ENCODE measurements around the gene ANXA5.
A peak's percentile ranks its signal among the peaks of the same experiment; 100 is the strongest.
"Not testable (repeated sequence)": the region's sequence is repeated elsewhere in the genome, so short reads cannot be mapped to it uniquely, and the experiment has no call there.

Gene ANXA5

DNA sequence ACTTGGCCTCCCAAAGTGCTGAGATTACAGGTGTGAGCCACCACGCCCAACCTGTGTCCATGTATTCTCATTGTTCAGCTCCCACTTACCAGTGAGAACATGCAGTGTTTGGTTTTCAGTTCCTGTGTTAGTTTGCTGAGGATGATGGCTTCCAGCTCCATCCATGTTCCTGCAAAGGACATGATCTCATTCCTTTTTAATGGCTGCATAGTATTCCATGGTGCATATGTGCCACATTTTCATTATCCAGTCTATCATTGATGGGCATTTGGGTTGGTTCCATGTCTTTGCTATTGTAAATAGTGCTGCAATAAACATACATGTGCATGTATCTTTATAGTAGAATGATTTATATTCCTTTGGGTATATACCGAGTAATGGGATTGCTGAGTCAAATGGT, 33.0 kb upstream of the ANXA5 start:
- H3K4me1 ChIP-seq (ENCODE audit: control insufficient read depth, insufficient read depth, low read length): peaks cover 26% of the 10 kb centered on the region
- H3K4me3 ChIP-seq (ENCODE audit: low read length); H3K9me3 ChIP-seq (replicated peaks; ENCODE audit: low read length); H3K4me2 ChIP-seq (ENCODE audit: low read length); H3K27me3 ChIP-seq (ENCODE audit: control insufficient read depth, insufficient read depth, low read length); H3K36me3 ChIP-seq (ENCODE audit: insufficient read depth, low read length); H3K9ac ChIP-seq (ENCODE audit: low read depth, low read length): not testable (repeated sequence)

DNA sequence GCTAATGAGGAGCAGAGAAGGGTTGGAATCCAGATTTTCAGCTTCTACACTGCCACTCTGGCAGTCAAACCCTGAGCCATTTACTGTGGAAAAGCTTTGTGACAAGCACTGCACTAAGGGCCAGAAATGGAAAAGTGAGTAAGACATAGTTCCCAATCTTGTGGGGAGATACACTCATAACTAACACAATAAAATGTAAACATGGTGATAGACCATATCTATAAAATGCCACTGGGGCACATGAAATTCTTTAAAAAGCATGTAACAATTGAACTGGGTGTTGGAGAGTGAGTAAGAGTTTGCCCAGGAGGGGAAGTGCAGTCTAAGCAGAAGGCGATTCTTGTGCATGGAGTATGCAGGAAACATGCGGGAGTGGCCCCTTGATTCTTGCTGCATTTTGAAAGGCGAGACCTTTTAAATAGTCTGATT, 32.0 kb upstream of the ANXA5 start:
- H3K27me3 ChIP-seq (ENCODE audit: control insufficient read depth, insufficient read depth, low read length): no peaks in the 10 kb centered on the region
- H3K4me2 ChIP-seq (ENCODE audit: low read length): peak overlapping the region; percentile 48
- no peaks in the 10 kb centered on the region for H3K36me3 ChIP-seq (ENCODE audit: insufficient read depth, low read length)
- no peak overlapping the region for H3K4me3 ChIP-seq (ENCODE audit: low read length)
- H3K4me1 ChIP-seq (ENCODE audit: control insufficient read depth, insufficient read depth, low read length): peaks cover 26% of the 10 kb centered on the region
- H3K9me3 ChIP-seq (replicated peaks; ENCODE audit: low read length): no peaks in the 10 kb centered on the region
- H3K9ac ChIP-seq (ENCODE audit: low read depth, low read length): peak overlapping the region; percentile 78

DNA sequence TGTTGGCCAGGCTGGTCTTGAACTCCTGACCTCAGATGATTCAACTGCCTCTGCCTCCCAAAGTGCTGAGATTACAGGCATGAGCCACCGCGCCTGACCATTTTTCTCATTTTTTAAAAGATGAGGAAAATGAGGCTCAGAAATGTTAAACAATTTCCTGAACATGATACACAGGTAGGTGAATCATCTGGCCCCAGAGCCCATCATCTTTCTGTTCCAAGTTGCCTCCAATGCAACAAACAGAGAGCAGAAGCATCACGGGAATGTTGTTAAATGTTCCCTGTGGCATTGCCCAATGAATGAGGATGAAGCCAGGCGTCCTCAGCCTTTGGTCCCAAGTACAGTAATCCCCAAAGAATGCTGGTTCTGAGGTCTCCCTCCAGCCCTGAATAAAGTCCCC, 31.3 kb upstream of the ANXA5 start:
- Histone ChIP-seq H3K9ac (ENCODE audit: low read depth, low read length) (peak overlapping the region; percentile 78), H3K9me3 (replicated peaks; ENCODE audit: low read length) (no peaks in the 10 kb centered on the region), H3K4me1 (ENCODE audit: control insufficient read depth, insufficient read depth, low read length) (peaks cover 26% of the 10 kb centered on the region), H3K27me3 (ENCODE audit: control insufficient read depth, insufficient read depth, low read length) (no peaks in the 10 kb centered on the region), H3K4me2 (ENCODE audit: low read length) (peak overlapping the region; percentile 48), H3K36me3 (ENCODE audit: insufficient read depth, low read length) (no peaks in the 10 kb centered on the region), H3K4me3 (ENCODE audit: low read length) (no peak overlapping the region)

DNA sequence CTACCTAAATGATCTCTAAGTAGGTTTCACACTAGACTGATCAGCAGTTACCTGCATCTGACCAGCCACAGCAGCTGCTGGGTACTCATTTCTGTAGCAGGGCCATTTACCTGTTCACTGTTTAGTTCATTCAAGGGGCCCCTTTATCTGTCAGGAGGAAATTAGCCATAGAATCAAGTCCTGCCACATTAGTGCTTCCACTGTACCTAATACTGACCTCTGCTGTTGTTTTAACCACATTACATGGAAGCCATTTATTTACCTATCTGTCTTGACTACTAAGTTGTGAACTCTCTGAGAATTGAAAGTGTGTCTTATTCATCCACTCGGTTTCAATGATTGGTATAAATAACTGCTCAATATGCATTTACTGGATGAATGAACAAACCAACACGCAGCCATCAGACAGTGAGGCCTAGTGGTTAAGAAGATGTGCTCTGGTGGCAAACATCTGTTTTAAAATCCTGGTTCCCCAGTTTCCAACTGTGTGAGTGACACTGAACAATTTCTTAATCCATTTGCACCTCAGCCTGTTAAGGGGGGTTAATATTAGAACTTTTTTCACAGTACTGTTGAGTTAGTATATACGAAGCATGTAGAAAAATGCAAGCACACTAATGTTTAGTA, 30.0 kb upstream of the ANXA5 start:
- H3K9ac ChIP-seq (ENCODE audit: low read depth, low read length): peak overlapping the region; percentile 78
- H3K4me3 ChIP-seq (ENCODE audit: low read length): no peak overlapping the region
- no peaks in the 10 kb centered on the region for H3K36me3 ChIP-seq (ENCODE audit: insufficient read depth, low read length)

DNA sequence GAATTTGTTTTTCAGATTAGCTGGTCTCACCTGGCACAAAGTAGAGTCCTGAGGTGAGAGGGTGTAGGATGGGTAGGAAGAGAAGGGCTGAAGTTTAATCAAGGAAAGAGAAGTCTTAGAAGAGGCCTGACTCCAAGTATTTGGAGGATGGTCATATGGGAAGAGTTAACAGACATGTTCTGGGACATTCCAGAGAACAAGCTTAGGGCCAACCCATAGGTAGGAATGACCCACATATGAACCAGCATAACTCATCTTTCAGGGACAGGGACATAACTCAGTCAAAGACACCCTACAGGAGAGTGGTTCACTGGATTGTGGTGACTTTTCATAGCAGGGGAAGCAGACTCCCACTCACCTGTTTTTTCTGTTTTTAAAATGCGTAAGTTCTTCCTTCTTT, 27.9 kb upstream of the ANXA5 start:
- no peak overlapping the region for H3K4me2 ChIP-seq (ENCODE audit: low read length)
- no peaks in the 10 kb centered on the region for H3K9me3 ChIP-seq (replicated peaks; ENCODE audit: low read length)
- no peak overlapping the region for H3K9ac ChIP-seq (ENCODE audit: low read depth, low read length)
- H3K4me1 ChIP-seq (ENCODE audit: control insufficient read depth, insufficient read depth, low read length): peaks cover 26% of the 10 kb centered on the region
- no peak overlapping the region for H3K4me3 ChIP-seq (ENCODE audit: low read length)
- H3K36me3 ChIP-seq (ENCODE audit: insufficient read depth, low read length): no peaks in the 10 kb centered on the region
- H3K27me3 ChIP-seq (ENCODE audit: control insufficient read depth, insufficient read depth, low read length): no peaks in the 10 kb centered on the region

More for the DNA sequence above, 30.0 kb upstream of the ANXA5 start:
- H3K4me1 ChIP-seq (ENCODE audit: control insufficient read depth, insufficient read depth, low read length): peaks cover 26% of the 10 kb centered on the region
- no peaks in the 10 kb centered on the region for H3K9me3 ChIP-seq (replicated peaks; ENCODE audit: low read length)
- H3K4me2 ChIP-seq (ENCODE audit: low read length): no peak overlapping the region
- H3K27me3 ChIP-seq (ENCODE audit: control insufficient read depth, insufficient read depth, low read length): no peaks in the 10 kb centered on the region

DNA sequence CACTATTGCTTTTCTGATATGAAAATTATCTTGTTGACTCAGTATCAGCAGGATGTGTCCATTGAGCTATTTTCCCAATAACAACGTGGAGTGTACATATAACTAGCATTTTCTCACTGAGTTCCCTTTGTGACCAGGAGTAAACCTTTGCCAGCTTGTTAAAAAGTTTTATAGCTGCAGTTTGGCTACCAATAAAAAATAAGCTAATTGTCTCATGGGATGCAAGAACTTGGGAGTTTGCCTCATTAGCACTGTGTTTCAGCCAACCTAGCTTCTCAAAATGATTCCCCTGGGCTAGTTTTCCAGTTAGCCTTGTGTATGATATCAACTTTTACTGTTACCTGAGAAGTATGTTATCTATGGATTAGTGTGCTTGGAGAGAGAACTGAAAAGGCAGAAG, 24.9 kb upstream of the ANXA5 start:
- no peak overlapping the region for H3K4me2 ChIP-seq (ENCODE audit: low read length)
- H3K9me3 ChIP-seq (replicated peaks; ENCODE audit: low read length): no peaks in the 10 kb centered on the region
- H3K9ac ChIP-seq (ENCODE audit: low read depth, low read length): no peak overlapping the region
- no peak overlapping the region for H3K4me3 ChIP-seq (ENCODE audit: low read length)
- H3K36me3 ChIP-seq (ENCODE audit: insufficient read depth, low read length): no peaks in the 10 kb centered on the region
- peaks cover 8% of the 10 kb centered on the region for H3K4me1 ChIP-seq (ENCODE audit: control insufficient read depth, insufficient read depth, low read length)
- H3K27me3 ChIP-seq (ENCODE audit: control insufficient read depth, insufficient read depth, low read length): no peaks in the 10 kb centered on the region

DNA sequence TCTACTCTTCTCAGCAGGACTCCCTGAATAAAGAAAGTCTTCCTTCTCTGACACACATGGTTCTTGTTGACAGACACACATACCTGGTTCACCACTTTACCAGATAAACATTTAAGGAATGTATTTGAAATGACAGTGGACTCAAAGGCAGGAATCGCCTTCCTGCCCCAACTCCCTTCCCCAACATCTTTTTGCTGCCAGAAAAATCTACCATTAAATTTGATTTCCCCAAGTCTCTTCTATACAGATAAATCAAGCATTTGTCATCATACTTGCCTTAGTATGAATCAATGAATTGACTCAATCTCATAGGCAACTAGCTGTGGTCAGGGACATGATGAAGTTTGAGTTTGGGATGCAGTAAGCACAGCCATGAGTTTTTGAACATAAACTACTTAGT, 23.3 kb upstream of the ANXA5 start:
- Histone ChIP-seq H3K4me1 (ENCODE audit: control insufficient read depth, insufficient read depth, low read length) (peaks cover 8% of the 10 kb centered on the region), H3K4me2 (ENCODE audit: low read length) (no peak overlapping the region), H3K36me3 (ENCODE audit: insufficient read depth, low read length) (no peaks in the 10 kb centered on the region), H3K4me3 (ENCODE audit: low read length) (no peak overlapping the region), H3K27me3 (ENCODE audit: control insufficient read depth, insufficient read depth, low read length) (no peaks in the 10 kb centered on the region), H3K9ac (ENCODE audit: low read depth, low read length) (no peak overlapping the region), H3K9me3 (replicated peaks; ENCODE audit: low read length) (no peaks in the 10 kb centered on the region)

DNA sequence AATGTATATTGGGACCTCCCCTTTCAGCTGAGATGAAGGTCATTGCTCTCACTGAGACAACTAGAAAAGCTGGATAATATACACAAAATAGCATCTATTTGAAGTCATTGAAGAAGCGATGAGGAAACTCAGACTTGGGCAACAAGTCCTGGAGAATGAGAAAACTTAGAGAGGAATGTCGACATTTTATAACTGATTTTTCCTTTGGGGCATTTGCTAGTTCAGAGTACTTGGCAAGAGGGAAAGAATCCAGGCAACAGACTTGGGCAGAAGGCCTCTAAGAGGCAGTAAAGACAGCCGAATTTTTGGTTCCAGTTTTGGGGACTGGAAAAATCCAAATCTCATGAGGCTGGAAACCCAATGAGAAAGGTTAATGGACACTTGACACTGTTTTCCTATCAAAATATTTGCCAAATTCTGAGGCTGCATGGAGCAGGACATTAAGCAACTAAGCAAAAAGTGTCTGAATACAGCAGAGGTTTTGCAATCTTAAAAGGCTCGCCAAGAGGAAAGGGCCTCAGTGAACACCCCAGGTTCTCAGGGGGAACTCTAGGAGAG, 21.0 kb upstream of the ANXA5 start:
- Histone ChIP-seq H3K9ac (ENCODE audit: low read depth, low read length) (no peak overlapping the region), H3K9me3 (replicated peaks; ENCODE audit: low read length) (no peaks in the 10 kb centered on the region), H3K27me3 (ENCODE audit: control insufficient read depth, insufficient read depth, low read length) (no peaks in the 10 kb centered on the region), H3K4me2 (ENCODE audit: low read length) (no peak overlapping the region), H3K36me3 (ENCODE audit: insufficient read depth, low read length) (no peaks in the 10 kb centered on the region), H3K4me1 (ENCODE audit: control insufficient read depth, insufficient read depth, low read length) (peaks cover 8% of the 10 kb centered on the region), H3K4me3 (ENCODE audit: low read length) (no peak overlapping the region)

DNA sequence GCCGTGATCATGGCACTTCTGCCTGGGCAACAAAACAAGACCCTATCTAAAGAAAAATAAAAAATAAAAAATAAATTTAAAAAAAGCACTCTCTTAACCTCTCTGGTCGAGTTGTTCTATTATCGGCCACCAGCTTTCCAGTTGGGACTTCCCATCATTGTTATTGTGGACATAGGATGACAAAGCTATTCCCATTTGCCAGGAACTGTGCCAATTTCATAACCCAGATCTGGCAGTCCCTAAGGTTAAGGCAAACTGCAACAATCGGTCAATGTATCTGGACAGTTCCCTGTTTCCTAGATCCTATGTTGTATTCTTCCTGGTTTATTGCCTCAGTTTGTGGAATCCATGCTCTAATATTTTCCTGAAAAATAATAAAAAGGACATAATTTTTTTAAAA, 17.8 kb upstream of the ANXA5 start:
- Histone ChIP-seq H3K4me2 (ENCODE audit: low read length) (no peak overlapping the region), H3K27me3 (ENCODE audit: control insufficient read depth, insufficient read depth, low read length) (no peaks in the 10 kb centered on the region), H3K36me3 (ENCODE audit: insufficient read depth, low read length) (no peaks in the 10 kb centered on the region), H3K9ac (ENCODE audit: low read depth, low read length) (no peak overlapping the region), H3K9me3 (replicated peaks; ENCODE audit: low read length) (no peaks in the 10 kb centered on the region), H3K4me3 (ENCODE audit: low read length) (no peak overlapping the region), H3K4me1 (ENCODE audit: control insufficient read depth, insufficient read depth, low read length) (peaks cover 35% of the 10 kb centered on the region)

DNA sequence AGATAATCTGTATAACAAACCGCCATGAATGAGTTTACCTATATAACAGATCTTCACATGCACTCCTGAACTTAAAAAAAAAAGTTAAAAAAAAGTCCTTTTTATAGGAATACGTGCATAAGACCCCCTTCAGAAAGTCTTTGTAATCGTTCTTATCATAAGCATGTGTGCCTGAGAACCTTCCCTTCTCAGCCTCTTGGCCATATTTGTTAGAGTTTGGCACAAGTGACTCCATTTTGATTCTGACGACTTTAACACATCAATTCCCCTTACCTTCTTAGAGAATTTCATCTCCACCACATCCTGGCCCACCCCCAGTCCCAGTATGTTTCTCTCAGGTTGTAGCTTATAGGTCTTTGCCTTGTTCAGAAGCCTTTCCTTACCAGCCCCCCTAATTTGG, 16.0 kb upstream of the ANXA5 start:
- Histone ChIP-seq H3K9me3 (replicated peaks; ENCODE audit: low read length) (no peaks in the 10 kb centered on the region), H3K27me3 (ENCODE audit: control insufficient read depth, insufficient read depth, low read length) (no peaks in the 10 kb centered on the region), H3K4me1 (ENCODE audit: control insufficient read depth, insufficient read depth, low read length) (peaks cover 31% of the 10 kb centered on the region), H3K4me2 (ENCODE audit: low read length) (no peak overlapping the region), H3K36me3 (ENCODE audit: insufficient read depth, low read length) (no peaks in the 10 kb centered on the region), H3K4me3 (ENCODE audit: low read length) (no peak overlapping the region), H3K9ac (ENCODE audit: low read depth, low read length) (no peak overlapping the region)

DNA sequence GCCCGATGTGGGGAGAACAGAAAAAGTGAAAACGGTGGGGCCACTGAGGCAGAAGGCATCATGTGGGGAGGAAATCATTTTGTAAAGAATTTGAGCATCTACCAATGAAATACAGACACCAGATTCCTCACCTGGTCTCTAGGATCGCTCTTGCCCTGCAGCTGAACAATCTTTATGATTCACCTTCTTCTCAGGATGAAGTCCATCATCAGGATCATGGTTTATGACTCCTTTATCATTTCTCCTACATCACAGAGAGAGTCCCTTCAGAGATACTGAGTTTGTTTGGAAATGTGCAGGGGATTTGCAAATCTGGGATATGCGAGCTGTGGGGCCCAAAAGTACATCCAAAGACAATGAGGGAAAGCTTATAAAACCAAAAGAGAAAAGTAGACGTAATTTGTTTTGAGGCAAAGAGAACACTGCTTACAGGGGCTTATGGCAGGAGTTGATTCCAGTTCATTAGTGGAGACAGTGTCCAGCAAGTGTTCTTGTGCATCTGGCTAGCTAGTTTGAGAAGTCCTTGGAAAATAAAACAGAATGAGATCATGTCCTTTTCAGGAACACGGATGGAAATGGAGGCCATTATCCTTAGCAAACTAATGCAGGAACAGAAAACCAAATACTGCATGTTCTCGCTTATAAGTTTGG, 15.3 kb upstream of the ANXA5 start:
- no peaks in the 10 kb centered on the region for H3K9me3 ChIP-seq (replicated peaks; ENCODE audit: low read length)
- peaks cover 30% of the 10 kb centered on the region for H3K4me1 ChIP-seq (ENCODE audit: control insufficient read depth, insufficient read depth, low read length)
- peak overlapping the region; percentile 66 for H3K9ac ChIP-seq (ENCODE audit: low read depth, low read length)
- no peaks in the 10 kb centered on the region for H3K27me3 ChIP-seq (ENCODE audit: control insufficient read depth, insufficient read depth, low read length)
- H3K4me2 ChIP-seq (ENCODE audit: low read length): peak overlapping the region; percentile 87
- H3K4me3 ChIP-seq (ENCODE audit: low read length): peak overlapping the region; percentile 39
- H3K36me3 ChIP-seq (ENCODE audit: insufficient read depth, low read length): no peaks in the 10 kb centered on the region
